Iris pigment epithelial cell (primary cell): ENCODE results near the gene BCR.
"Not testable (repeated sequence)": the region's sequence is repeated elsewhere in the genome, so short reads cannot be mapped to it uniquely, and the experiment has no call there.

Experiments used
- DNase-seq: peaks from one replicate; pipeline ENCODE4 v3.0.0-alpha.2; 2011; ENCODE audit warnings: low read depth

BCR gene

DNA sequence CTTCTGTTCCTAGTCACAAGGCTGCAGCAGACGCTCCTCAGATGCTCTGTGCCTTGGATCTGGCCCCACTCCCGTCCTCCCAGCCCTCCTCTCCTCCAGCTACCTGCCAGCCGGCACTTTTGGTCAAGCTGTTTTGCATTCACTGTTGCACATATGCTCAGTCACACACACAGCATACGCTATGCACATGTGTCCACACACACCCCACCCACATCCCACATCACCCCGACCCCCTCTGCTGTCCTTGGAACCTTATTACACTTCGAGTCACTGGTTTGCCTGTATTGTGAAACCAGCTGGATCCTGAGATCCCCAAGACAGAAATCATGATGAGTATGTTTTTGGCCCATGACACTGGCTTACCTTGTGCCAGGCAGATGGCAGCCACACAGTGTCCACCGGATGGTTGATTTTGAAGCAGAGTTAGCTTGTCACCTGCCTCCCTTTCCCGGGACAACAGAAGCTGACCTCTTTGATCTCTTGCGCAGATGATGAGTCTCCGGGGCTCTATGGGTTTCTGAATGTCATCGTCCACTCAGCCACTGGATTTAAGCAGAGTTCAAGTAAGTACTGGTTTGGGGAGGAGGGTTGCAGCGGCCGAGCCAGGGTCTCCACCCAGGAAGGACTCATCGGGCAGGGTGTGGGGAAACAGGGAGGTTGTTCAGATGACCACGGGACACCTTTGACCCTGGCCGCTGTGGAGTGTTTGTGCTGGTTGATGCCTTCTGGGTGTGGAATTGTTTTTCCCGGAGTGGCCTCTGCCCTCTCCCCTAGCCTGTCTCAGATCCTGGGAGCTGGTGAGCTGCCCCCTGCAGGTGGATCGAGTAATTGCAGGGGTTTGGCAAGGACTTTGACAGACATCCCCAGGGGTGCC is 109.8 kb downstream of the BCR start:
- peak; percentile 49 for DNase-seq

DNA sequence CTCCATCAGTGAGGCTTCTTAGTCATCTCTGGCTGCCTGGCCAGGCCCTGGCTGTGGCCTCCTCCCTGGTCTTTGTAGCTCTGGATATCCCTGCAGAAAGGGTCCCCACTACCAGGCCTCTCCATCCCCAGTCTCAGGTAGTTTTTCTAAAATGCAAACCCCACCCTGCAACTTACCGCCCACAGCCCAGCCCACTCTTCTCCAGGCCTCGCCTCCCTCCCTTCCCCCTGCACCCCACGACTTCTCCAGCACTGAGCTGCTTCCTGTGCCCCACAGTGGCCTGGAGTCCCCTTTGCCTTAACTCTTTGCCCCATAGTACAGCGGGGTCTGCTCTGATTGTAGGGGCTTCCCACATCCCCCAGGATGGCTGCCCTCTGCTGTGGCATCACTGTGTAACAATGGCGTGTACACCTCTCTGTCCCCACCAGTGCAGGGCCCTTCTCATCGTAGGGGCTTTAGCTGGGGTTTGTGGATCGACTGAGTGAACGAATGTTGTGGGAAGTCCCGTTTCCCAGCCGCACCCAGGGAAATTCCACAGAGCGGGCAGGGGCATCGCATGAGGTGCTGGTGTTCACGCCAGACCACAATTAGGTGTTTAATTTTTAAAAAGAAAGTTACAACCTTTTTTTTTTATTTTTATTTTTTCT is 111.6 kb downstream of the BCR start:
- no peak for DNase-seq

DNA sequence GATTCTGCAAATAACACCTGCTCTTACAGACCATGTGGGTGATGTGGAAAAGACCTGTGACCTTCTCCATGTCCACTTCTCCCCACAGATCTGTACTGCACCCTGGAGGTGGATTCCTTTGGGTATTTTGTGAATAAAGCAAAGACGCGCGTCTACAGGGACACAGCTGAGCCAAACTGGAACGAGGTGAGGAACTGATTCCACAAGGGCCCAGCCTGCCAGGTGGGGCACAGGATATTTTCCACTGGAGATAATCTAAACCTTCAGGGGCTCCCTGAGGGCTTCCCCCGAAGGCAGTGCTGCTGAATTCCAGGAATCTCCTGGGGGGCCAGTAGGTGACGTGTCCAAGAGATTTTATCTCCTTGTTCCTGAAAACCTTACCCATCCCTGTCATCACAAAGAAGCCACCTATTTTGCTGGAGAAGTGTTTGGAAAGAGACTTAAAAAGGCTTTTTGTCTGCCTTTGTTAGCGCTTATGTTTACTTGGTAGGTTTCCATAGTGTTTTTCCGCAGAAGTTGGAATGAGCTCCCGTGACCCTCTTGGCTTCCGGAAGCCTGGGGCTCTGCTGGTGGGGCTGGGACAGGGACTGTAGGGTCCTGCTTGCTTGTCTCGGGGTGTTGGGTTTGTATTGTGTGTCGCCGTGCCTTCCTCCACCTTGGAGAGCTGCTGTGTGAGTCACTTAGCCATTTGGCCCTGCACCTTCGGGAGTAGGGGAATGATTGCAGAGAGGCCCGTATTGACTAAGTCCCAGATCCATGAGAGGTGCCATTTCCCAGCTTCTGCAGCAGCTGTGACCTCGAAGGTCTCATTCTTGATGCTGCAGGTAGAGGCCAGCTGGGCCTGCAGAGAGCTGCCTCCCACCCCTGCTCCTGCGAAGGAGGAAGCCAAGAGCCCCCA is 112.4 kb downstream of the BCR start:
- no peak for DNase-seq

DNA sequence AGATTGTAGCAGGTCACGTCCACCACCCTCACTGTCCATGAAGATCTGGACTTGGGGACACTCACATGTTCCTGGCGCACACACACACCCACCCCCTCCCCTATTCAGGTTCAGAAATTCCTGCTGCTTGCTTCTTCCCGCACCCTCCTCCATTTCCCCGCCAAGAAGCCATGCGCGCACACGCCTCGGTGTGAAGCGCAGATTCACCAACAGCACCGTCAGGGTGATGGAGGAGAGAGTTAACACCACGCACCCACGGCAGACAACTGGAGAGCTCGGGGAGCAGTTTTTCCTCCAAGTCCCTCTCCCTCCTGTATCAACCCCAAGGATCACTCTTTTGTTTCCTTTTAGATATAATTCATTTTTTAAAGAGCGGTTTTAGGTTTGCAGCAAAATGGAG is 113.4 kb downstream of the BCR start:
- DNase-seq: no peak

DNA sequence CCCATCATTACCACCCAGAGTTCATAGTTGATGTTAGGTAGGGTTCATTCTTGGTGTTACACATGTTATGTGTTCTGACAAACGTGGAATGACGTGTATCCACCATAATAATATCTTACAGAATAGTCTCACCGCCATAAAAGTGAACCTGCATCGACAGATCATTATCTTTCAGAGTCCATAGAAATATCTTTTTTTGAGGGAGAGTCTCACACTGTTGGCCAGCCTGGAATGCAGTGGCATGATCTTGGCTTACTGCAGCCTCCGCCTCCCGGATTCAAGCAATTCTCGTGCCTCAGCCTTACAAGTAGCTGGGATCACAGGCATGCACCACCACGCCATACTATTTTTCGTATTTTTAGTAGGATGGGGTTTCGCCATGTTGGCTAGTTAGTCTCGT is 113.9 kb downstream of the BCR start:
- no peak for DNase-seq

DNA sequence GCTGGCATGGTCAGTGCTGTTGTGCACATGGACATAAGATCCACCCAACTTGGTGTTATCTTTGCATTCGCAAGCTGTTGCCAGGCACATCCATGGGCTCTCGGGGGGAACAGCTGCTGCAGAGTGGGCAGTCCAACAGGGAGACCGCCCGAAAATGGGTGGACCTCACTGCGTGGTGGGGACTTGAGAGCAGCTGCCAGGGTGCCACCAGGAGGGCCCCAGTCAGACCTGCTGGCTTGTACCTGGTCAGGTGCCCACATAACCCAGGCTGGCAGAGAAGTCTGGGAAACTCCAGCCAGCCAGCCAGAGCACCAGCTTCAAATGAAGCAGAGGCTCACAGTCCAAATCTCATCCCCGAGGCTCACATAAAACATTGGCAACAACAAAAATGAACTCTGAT is 120.2 kb downstream of the BCR start:
- DNase-seq: no peak

DNA sequence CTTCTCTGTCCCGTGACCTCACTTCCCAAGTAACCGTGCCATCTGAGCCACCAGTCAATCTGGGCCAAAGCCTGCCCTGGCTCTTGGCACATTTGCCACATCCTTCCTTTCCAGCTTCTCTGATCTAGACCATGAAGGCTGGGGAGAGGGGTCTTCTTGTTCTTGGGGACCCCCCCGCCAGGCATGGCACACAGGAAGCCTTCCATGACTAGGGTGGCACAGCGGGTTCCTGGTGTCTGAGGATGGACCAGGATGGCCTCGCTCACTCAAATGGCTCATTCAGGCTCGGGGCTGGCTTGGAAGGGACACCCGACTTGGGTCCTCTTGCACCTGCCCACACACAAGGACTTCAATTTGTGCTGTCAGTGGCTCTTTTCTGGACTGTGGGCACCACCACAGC is 121.3 kb downstream of the BCR start:
- no peak for DNase-seq

DNA sequence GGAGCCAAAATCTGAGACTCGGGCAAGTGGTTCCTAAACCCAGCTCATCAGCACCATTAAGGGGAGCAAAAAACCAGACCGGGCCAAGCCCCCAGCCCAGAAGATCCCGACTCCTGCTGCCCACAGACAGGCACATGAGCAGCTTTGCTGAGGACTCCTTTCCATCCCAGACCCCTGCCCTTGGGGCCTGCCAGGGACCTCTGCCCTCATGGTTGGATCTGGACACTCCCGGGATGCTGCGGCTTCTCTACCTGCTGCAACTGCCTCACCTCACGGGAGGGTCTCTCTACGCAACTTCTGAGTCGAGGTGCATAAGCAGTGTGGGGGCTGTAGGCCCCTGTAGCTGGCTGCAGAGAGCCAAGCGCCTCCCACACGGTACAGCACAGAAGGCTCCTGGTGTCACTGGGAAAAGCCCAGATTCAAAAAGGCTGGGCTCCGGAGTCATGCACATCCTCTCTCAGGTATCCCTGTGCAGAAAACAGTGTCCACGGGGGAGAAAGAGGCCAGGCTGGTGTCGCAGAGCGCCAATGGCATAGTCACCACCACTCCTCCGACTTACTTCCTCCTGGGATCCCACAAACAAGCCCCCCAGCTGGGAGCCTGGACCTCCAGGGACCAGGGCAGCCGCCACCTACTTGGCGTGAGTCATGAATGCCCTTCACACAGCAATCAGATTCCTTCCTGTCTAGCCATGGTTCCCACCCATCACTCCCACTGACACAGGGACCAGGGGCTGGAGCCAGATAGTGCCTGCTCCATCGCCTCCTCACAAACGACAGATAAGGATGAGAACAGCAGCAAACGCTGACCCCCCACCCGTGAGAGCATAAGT is 122.1 kb downstream of the BCR start:
- DNase-seq: peak; percentile 27

DNA sequence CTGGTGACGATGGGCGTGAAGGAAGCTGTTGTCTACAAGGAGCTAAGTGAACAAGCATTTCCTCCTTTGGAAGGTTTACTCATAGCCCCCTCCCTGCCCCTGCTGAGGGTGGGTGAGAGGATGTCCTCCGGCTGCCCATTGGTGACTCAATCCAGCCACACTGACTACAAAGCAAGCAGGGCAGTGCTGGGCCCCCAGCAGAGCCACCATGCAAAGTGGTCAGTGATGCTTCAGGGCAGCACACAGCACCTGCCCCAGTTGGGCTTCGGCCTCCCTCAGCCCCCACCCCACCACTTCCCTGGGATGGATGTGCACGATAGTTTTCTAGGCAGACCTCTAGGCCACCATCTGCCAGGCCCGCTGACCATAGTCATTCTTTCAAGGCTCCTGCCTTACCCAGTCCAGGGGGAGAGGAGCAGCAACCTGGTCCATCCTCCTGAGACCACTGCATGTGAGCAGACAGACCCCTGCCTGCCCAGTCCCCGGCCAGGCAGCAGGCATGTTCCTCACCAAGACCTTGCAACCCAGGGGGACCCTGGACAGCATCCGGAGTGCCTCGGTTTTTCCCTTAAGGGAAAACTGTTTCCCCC is 125.1 kb downstream of the BCR start:
- DNase-seq: peak; percentile 57

DNA sequence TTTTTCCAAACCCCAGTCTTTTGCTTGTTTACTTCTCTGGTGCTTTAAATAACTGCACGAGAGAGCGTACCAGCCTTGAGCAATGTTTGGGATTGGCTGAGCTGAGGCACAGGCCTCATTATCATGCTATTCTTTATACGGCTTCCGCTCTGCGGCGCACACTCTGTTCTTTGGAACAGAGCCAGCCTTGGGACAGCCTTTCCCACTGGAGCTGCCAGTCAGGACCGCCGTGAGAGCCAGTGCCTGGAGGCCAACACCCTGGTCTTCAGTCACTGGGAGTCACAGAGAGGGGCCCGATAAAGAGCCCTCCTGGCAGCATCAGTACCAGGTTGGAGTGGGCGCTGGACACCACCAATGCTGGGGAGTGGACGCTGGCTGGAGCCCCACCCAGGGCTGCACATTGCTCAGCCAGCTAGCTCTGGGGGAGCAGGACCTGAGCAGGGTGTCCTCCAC is 125.6 kb downstream of the BCR start:
- DNase-seq: peak; percentile 75

DNA sequence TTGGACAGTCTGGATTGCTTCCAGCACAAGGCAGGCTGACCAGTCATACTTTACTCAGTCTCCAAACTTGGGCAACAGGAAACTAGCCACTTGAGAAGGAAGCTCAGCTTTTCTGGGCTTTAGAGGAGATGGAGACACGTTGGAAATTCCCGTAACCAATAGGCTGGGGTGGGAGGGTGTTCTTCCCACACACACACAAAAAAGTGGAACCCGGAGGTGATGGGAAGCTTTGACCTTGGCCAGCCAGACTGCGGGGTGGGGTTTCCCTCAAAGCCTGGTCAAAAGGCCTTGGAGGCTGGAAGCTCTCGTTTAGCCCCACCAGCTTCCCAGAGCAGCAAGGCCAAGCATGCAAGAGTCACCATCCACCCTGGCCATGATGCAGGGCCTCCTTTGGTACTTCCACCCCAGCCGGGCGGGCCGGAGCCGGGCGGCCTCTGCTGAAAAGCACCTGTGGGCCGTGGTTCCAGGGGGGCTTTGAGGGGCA is 126.2 kb downstream of the BCR start:
- peak; percentile 81 for DNase-seq

DNA sequence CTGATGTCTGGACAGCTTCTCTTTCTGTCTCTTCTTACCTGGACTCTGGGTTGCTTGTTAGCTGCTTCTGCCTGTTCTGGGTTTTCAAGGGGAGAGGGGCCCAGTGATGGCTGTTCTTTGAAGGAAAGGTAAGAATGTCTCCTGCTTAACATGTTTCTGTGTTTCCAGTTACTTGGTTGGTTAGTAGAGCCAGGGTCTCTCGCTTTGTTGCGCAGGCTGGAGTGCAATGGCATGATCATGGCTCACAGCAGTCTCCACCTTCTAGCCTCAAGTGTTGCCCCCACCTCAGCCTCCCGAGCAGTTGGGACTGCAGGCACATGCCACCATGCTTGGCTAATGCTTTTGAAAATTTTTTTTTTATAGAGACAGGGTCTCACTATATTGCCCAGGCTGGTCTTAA is 126.6 kb downstream of the BCR start:
- DNase-seq: no peak

DNA sequence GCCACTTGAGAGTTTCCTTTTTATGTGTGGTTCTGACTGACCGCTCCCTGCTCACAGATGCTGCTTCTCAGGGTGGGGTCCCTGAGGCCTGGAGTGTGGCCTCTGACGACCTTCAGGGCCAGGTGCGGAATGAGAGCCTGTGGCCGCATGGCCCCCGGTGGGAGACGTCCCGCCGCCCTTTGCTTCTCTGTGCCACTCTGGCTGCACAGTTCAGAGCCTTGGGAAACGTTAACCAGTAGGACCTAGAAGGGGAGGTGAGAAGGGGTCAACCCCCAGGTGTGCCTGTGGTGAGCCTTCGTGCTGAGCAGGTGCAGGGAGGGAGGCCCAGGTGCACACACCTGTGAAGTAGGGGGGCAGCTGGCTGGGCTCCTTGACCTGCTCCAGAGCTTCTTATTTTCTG is 127.2 kb downstream of the BCR start:
- not testable (repeated sequence) for DNase-seq

DNA sequence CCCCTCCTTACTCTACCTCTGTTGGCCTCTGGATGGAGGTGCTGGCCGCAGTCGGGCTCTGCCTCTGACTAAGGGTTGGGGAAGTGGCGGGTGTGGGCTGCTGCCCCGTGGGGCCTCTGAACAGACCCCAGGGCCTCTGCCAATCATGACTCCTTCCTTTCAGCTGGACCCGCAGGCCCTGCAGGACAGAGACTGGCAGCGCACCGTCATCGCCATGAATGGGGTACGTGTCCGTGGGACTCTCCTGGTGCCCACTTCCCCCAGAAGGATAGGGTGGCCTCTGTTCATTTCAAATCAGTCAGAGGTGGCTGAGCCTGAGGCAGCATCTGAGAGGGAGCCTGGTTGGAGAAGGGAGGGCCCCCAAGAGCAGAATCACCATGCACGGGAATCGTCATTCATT is 129.0 kb downstream of the BCR start:
- not testable (repeated sequence) for DNase-seq

DNA sequence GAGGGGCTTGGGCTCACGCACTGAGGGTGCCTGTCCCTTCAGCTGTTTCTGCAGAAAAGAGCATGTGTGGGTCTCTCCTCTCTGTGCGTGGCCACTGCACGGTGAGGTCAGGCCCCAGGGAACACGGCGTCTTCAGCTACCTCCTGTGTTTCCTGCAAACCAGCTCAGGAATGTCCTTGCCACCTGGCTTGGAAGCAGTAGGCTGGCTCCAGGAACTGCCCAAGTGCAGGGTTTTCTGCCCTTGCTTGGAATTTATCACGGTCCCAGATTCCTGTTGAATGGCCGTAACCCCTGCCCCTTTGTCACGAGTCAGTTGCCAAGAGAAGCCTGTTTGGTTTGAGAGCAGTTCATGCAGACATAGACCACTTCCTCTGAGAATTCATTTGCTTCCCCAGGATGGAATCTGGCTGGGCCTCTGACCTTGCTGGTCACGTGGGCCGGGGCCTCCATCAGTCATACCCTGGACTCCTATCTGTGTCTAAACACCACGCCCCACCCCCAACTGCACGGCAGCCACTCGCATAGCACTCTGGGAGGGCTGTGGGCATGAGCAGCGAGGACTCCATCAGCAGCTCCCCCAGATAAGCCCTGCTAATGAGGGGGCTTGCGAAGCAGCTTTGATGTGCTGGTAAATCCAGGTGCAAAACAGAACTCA is 130.3 kb downstream of the BCR start:
- DNase-seq: not testable (repeated sequence)

DNA sequence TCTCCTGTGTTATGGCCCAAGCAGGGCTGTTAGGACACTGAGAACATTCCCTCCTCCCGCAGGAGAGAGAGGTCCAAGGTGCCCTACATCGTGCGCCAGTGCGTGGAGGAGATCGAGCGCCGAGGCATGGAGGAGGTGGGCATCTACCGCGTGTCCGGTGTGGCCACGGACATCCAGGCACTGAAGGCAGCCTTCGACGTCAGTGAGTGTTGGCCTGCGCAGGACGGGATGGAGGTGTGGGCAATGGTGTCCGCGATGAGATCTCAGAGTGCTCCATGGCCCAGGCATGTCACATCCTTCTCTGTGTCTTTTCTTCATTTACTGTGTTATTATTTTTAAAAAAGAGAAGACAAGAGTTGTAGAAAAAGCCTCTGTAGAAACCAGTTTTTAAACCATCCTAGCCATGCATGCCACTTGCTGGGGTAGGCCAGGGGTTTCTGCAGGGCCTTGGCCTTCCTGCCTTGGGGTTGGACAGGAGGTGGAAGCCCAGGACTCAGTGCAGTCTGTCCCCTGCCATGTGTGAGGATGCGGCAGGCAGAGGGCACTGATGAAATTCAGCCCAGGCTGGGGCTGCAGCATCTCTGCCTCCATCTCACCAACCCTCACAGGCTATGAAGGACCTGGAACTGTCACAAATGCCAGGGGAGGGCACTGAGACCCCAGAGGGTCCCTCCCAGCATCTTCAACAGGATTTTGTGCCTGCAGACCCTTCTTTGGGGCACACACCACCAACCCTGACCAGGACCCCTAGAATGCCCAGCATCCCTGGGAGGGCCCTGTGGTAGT is 131.5 kb downstream of the BCR start:
- DNase-seq: not testable (repeated sequence)

DNA sequence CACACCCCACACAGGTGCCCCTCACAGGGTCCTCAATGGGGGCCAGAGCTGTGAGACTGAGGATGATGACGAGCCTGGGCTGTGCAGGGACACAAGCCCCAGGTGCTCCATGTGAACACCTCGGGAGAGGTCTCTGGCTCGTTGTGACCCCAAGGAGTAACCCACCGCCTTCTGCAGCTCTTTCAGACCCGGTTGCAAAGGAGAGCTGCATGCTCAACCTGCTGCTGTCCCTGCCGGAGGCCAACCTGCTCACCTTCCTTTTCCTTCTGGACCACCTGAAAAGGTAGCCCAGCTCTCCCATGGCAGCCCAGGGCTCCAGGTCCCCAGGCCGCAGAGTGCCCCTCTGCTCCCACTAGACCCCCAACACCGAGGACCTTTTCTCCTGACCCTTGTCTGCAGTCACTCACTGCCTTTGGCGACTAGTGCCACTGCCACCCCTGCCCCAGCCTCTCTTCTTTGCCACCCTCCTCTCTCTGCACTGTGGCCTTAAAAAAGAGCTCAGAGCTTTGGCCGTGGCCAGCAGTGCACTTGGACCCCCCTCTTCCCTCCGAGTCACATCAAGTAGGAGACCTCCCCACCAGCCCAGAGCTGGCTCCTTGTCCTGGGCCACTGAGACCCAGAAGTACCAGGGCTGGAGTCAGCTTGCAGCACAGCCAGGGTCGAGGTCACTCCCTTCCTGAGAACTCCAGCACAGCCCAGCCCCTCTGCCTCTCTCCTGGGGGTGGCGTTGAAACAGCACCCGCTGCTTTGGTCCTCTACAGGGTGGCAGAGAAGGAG is 133.7 kb downstream of the BCR start:
- no peak for DNase-seq

DNA sequence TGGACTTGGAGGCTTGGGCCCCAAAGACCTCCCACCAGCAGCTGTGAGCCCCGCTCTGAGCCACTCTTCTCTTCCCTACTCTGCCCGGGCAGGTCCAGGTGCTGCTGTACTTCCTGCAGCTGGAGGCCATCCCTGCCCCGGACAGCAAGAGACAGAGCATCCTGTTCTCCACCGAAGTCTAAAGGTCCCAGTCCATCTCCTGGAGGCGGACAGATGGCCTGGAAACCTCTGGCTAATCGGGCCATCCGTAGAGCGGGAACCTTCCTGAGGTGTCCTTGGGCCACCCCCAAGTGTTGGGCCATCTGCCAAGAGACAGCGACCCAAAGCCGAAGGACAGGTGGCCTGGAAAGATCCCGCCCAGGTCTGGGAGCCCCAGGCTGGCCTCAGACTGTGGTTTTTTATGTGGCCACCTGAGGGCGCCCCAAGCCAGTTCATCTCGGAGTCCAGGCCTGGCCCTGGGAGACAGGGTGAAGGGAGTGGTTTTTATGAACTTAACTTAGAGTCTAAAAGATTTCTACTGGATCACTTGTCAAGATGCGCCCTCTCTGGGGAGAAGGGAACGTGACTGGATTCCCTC is 135.1 kb downstream of the BCR start:
- DNase-seq: peak; percentile 72
